GDM1 (cell line): ENCODE results near the gene CXXC5.

Source experiments
- DNase-seq: peaks from one replicate; lab custom pipeline; 2025; lab: John Stamatoyannopoulos, UW

Gene CXXC5

GRCh38 chr5:139651853-139652787 is 4.0 kb downstream of the CXXC5 start:
- DNase-seq = no peak

GRCh38 chr5:139652788-139653241 is 4.7 kb downstream of the CXXC5 start:
- DNase-seq = no peak

- no peak for DNase-seq
These were observed 5.5 kb downstream of the CXXC5 start for GRCh38 chr5:139653616-139654015.

GRCh38 chr5:139654464-139654863 is 6.3 kb downstream of the CXXC5 start:
- no peak for DNase-seq

GRCh38 chr5:139654871-139655491 is 6.8 kb downstream of the CXXC5 start:
- DNase-seq = no peak

GRCh38 chr5:139655727-139656271 is 7.7 kb downstream of the CXXC5 start:
- no peak for DNase-seq

- peak; percentile 84 for DNase-seq
These were observed 9.5 kb downstream of the CXXC5 start for GRCh38 chr5:139657363-139658321.

- DNase-seq = no peak
These were observed 10.4 kb downstream of the CXXC5 start for GRCh38 chr5:139658501-139658927.

- no peak for DNase-seq
These were observed 10.9 kb downstream of the CXXC5 start for GRCh38 chr5:139658928-139659667.

- DNase-seq = no peak
These were observed 11.5 kb downstream of the CXXC5 start for GRCh38 chr5:139659695-139660101.

GRCh38 chr5:139660105-139660922 is 12.2 kb downstream of the CXXC5 start:
- DNase-seq = peak; percentile 30

- peak; percentile 71 for DNase-seq
These were observed 13.0 kb downstream of the CXXC5 start for GRCh38 chr5:139660923-139661814.

GRCh38 chr5:139662617-139663016 is 14.5 kb downstream of the CXXC5 start:
- no peak for DNase-seq

- DNase-seq = no peak
These were observed 15.3 kb downstream of the CXXC5 start for GRCh38 chr5:139663207-139664085.

GRCh38 chr5:139664086-139664693 is 16.0 kb downstream of the CXXC5 start:
- DNase-seq = peak; percentile 39

GRCh38 chr5:139664727-139665351 is 16.7 kb downstream of the CXXC5 start:
- no peak for DNase-seq

- DNase-seq = no peak
These were observed 17.5 kb downstream of the CXXC5 start for GRCh38 chr5:139665626-139666025.
